Heart left ventricle (tissue), 13 donors: Measurements from ENCODE around the gene RIMBP3C.
"Not testable (repeated sequence)": the region's sequence is repeated elsewhere in the genome, so short reads cannot be mapped to it uniquely, and the experiment has no call there.

ENCODE experiments used
- POLR2A ChIP-seq, 2 donors: fragments of 450-650 bp; IDR thresholded peaks; one replicate each; pipeline ENCODE4 v1.6.1; 2017; ENCODE audit warnings: antibody characterized with exemption in 2 of 2, mild to moderate bottlenecking in 2 of 2, moderate library complexity in 2 of 2
- TF ChIP-seq, protein P1 (sequence below), 12 donors: fragments of 200-600 bp; sonication (generic) in 4 of 12; IDR thresholded peaks; one replicate each; pipeline versions ENCODE4 v1.5.0 to v1.8.0; 2018 to 2022; ENCODE audit warnings: antibody characterized with exemption in 12 of 12, mild to moderate bottlenecking in 5 of 12
- donor health status: ischemic (EF 13 %, LVEDD 7.1; RV severe dilation, severe dysfunction).
- donor health status: DM: no; HTN: yes; CAD: no.
- donor health status: DM: no; HTN: no; CAD: no.
- donor health status: ischemic (EF 25% LVEDD 6.9; RV normal size, moderate dysfunction).
- donor health status: ischemic (EF 25% LVEDD 5.7; RV mildly dilated, moderate dysfunction).
- donor health status: ischemic (EF 35%, LVEDD 5.7; RV mildly dilated, moderate dysfunction).
- donor health status: nonischemic (EF 11% LVEDD 7.7; RV severe dilation, severe dysfunction).
- donor health status: DM: yes; HTN: yes; CAD: no.
- donor health status: PGD.
- donor health status: ischemic (EF 29% LVEDD 5.4; RV normal size, mild dysfunction).
- donor health status: nonischemic (EF 23%, LVEDD 6.1; RV moderate dilation, normal function).

- TF ChIP-seq, protein P1, sequence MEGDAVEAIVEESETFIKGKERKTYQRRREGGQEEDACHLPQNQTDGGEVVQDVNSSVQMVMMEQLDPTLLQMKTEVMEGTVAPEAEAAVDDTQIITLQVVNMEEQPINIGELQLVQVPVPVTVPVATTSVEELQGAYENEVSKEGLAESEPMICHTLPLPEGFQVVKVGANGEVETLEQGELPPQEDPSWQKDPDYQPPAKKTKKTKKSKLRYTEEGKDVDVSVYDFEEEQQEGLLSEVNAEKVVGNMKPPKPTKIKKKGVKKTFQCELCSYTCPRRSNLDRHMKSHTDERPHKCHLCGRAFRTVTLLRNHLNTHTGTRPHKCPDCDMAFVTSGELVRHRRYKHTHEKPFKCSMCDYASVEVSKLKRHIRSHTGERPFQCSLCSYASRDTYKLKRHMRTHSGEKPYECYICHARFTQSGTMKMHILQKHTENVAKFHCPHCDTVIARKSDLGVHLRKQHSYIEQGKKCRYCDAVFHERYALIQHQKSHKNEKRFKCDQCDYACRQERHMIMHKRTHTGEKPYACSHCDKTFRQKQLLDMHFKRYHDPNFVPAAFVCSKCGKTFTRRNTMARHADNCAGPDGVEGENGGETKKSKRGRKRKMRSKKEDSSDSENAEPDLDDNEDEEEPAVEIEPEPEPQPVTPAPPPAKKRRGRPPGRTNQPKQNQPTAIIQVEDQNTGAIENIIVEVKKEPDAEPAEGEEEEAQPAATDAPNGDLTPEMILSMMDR (IDR thresholded peaks at IDR 0.05): not testable (repeated sequence)
- TF ChIP-seq POLR2A (IDR thresholded peaks at IDR 0.05): not testable (repeated sequence)
These were observed 36.0 kb downstream of the RIMBP3C start for GRCh38 chr22:21515234-21515633.
